Testis (tissue), 2 donors: ENCODE data around the gene TUBB.

ENCODE experiments used
- CTCF ChIP-seq, 3 experiments: fragments of 450-650 bp in 2 of 3; fragments of 200-600 bp in 1 of 3; sonication (generic) in 1 of 3; IDR thresholded peaks; one replicate each; pipeline ENCODE4 v1.5.1; 2016 to 2019; ENCODE audit warnings: antibody characterized with exemption in 3 of 3, mild to moderate bottlenecking in 2 of 3, moderate library complexity in 1 of 3
- POLR2A ChIP-seq: fragments of 450-650 bp; IDR thresholded peaks from one replicate; pipeline ENCODE4 v1.6.1; 2017; ENCODE audit warnings: antibody characterized with exemption, mild to moderate bottlenecking, moderate library complexity

GRCh38 chr6:30721198-30722024 lies 1.3 kb downstream of the TUBB start:
- TF ChIP-seq CTCF (IDR thresholded peaks at IDR 0.05) (peak; percentile 33 to 58 (median 49)), POLR2A (peak; percentile 34)
